Testis (tissue), 3 donors: ENCODE data around the gene ACOT13. TPM values are rescaled to one million over a fixed set of nuclear protein-coding genes. Genes with fewer than 3 reads are reported as not detected.
A peak's percentile ranks its signal among the peaks of the same experiment; 100 is the strongest.
"Not testable (repeated sequence)": the region's sequence is repeated elsewhere in the genome, so short reads cannot be mapped to it uniquely, and the experiment has no call there.

Experiments
- DNase-seq: peaks from one replicate; pipeline ENCODE4 v3.0.0-alpha.2; 2019
- H3K27ac ChIP-seq, 2 donors: fragments of 200-600 bp; sonication (generic); one replicate each; pipeline ENCODE4 v1.5.1; 2019
- H3K27me3 ChIP-seq: fragments of 200-600 bp; sonication (generic); one replicate; pipeline ENCODE4 v1.5.1; 2019
- H3K36me3 ChIP-seq: fragments of 200-600 bp; sonication (generic); one replicate; pipeline ENCODE4 v1.5.1; 2017; ENCODE audit warnings: low read depth; ENCODE audit errors: missing control alignments
- H3K4me1 ChIP-seq: fragments of 200-600 bp; sonication (generic); one replicate; pipeline ENCODE4 v1.5.1; 2019
- H3K4me3 ChIP-seq, 2 donors: fragments of 200-600 bp; sonication (generic); one replicate each; pipeline ENCODE4 v1.5.1; 2017 to 2019
- H3K9me3 ChIP-seq: fragments of 200-600 bp; sonication (generic); one replicate; pipeline ENCODE4 v1.5.1; 2017
- CTCF ChIP-seq, 3 experiments: fragments of 450-650 bp in 2 of 3; fragments of 200-600 bp in 1 of 3; sonication (generic) in 1 of 3; IDR thresholded peaks; one replicate each; pipeline ENCODE4 v1.5.1; 2016 to 2019; ENCODE audit warnings: antibody characterized with exemption in 3 of 3, mild to moderate bottlenecking in 2 of 3, moderate library complexity in 1 of 3
- POLR2A ChIP-seq: fragments of 450-650 bp; IDR thresholded peaks from one replicate; pipeline ENCODE4 v1.6.1; 2017; ENCODE audit warnings: antibody characterized with exemption, mild to moderate bottlenecking, moderate library complexity
- WGBS, 2 donors: methylation state at CpG; one replicate each; pipeline ENCODE4 v1.1.5; 2018; 5-methylcytosine and 5-hydroxymethylcytosine counted together
- intact Hi-C: fragments of 100-400 bp; cut with DNase I; formaldehyde crosslinking; loops from one replicate; pipeline ENCODE4 v1.15.1; 2023; ENCODE audit warnings: low total_unique reads
- polyA plus RNA-seq: library from polyadenylated mRNA; stranded (reverse); fragments of 350-450 nt; fragmentation: Illumina TruSeq; extraction: RNeasy Lipid Tissue Mini Kit (QIAGEN cat#74804); gene quantifications from one replicate; pipeline ENCODE4 v1.2.3, GENCODE V29; 2014; ENCODE audit warnings: low read depth, low replicate concordance; ENCODE audit not compliant: insufficient read depth
- total RNA-seq, 2 donors: library from RNA; depleted of rRNA; stranded (reverse); fragments of >200 nt; gene quantifications; one replicate each; pipeline ENCODE4 v1.2.3, GENCODE V29; 2016

The ACOT13 gene
- total and polyA plus RNA-seq, 3 donors from 2014 or later: 15.6 to 67.7 (median 19.1) TPM

GRCh38 chr6:24692848-24693592, 26.1 kb downstream of the ACOT13 start:
- Histone ChIP-seq H3K4me3 (no peak overlapping the region), H3K27ac (no peak overlapping the region), H3K36me3 (no peaks in the 10 kb centered on the region), H3K27me3 (no peaks in the 10 kb centered on the region), H3K4me1 (no peaks in the 10 kb centered on the region), H3K9me3 (no peaks in the 10 kb centered on the region)
- intact Hi-C loops: no loop called here
- TF ChIP-seq CTCF (IDR thresholded peaks at IDR 0.05) (no peak), POLR2A (no peak)
- DNase-seq: no peak
- WGBS, 2 donors: 95% methylated on average over 2 of the region's 2 CpGs

GRCh38 chr6:24694198-24694597, 27.3 kb downstream of the ACOT13 start:
- H3K27ac ChIP-seq: no peak overlapping the region
- no peak for DNase-seq
- H3K36me3 ChIP-seq: no peaks in the 10 kb centered on the region
- WGBS, 2 donors: 82 to 100% methylated on average over 1 of the region's 1 CpG
- H3K9me3 ChIP-seq: no peaks in the 10 kb centered on the region
- no peak overlapping the region for H3K4me3 ChIP-seq
- intact Hi-C loops: no loop called here
- no peak for TF ChIP-seq CTCF (IDR thresholded peaks at IDR 0.05)
- TF ChIP-seq POLR2A: no peak
- no peaks in the 10 kb centered on the region for H3K4me1 ChIP-seq
- no peaks in the 10 kb centered on the region for H3K27me3 ChIP-seq

GRCh38 chr6:24695635-24696034, 28.8 kb downstream of the ACOT13 start:
- H3K27me3 ChIP-seq: not testable (repeated sequence)
- DNase-seq: peak; percentile 42

GRCh38 chr6:24696097-24696496, 29.2 kb downstream of the ACOT13 start:
- H3K36me3 ChIP-seq: no peaks in the 10 kb centered on the region
- no peaks in the 10 kb centered on the region for H3K27me3 ChIP-seq
- DNase-seq: no peak
- H3K27ac ChIP-seq: no peak overlapping the region
- 90 to 100% methylated on average over 2 of the region's 2 CpGs for WGBS, 2 donors
- no peaks in the 10 kb centered on the region for H3K9me3 ChIP-seq
- H3K4me3 ChIP-seq: no peak overlapping the region
- H3K4me1 ChIP-seq: no peaks in the 10 kb centered on the region
- intact Hi-C loops: no loop called here
- TF ChIP-seq CTCF (IDR thresholded peaks at IDR 0.05): no peak
- TF ChIP-seq POLR2A: no peak

More at GRCh38 chr6:24695635-24696034, 28.8 kb downstream of the ACOT13 start:
- H3K9me3 ChIP-seq, intact Hi-C loops, H3K27ac ChIP-seq, H3K36me3 ChIP-seq, H3K4me3 ChIP-seq, H3K4me1 ChIP-seq: not testable (repeated sequence)
- TF ChIP-seq CTCF (IDR thresholded peaks at IDR 0.05): peak in 2 of 3 experiments; percentile 25 to 41
- WGBS, 2 donors: 31 to 47% methylated on average over 8 of the region's 8 CpGs
